ENCODE measurements around the gene BEAN1.

Gene BEAN1, protein sequence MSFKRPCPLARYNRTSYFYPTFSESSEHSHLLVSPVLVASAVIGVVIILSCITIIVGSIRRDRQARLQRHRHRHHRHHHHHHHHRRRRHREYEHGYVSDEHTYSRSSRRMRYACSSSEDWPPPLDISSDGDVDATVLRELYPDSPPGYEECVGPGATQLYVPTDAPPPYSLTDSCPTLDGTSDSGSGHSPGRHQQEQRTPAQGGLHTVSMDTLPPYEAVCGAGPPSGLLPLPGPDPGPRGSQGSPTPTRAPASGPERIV

GRCh38 chr16:66427036-66427860 is at the start of gene BEAN1:
Gene BEAN1, plus strand, starts transcription at chr16:66427295. Its CDS starts 10,382 bp downstream, at chr16:66437677.
- no peak for DNase-seq

DNA sequence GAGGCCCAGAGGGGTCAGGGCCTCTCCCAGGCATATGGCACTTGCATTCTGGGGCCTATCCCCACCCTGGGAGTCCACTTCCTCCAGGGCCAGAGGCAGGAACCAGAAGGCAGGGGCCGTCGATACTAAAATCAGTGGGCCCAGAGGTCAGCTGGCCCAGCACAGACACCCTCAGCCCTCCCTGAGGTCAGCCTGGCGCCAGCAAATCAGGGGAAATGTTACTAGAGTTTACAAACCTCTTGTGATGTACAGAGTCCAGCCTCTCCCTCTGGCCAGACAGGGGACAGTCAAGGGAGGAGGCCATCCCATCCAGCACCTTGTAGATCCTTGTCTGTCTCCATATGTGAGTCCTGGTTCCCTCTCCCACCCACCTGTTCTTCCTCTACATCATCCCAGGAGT is 49.8 kb upstream of the BEAN1 start:
- DNase-seq = no peak

GRCh38 chr16:66378741-66379570 is 48.1 kb upstream of the BEAN1 start:
- DNase-seq = no peak

- DNase-seq = no peak
Measured at GRCh38 chr16:66379571-66379941, 47.5 kb upstream of the BEAN1 start.

- DNase-seq = no peak
Measured at GRCh38 chr16:66380421-66380820, 46.7 kb upstream of the BEAN1 start.

DNA sequence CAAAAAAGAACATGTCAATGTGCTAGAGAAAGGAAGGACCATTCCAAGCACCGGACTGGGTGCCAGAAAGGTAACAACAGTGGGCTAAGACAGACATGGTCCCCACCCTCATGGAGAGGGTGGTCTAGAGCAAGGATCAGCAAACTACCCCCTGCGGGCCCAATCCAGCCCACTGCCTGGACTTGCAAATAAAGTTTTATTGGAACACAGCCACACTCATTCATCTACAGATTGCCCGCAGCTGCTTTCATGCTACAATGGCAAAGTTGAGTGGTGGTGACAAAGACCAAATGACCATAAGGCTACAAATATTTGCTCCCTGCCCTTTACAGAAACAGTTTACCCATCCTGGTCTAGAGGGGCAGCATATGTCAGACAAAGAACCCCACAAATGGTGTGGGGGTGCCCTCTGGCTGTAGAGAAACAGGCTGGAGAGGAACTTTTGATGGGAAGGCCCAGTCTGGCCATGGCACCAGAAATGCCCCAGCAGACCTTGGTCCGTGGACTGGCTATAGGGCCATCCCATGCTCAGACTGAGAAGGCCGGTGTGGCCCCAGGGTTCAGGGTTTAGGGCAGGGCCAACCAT is 45.4 kb upstream of the BEAN1 start:
- no peak for DNase-seq

DNA sequence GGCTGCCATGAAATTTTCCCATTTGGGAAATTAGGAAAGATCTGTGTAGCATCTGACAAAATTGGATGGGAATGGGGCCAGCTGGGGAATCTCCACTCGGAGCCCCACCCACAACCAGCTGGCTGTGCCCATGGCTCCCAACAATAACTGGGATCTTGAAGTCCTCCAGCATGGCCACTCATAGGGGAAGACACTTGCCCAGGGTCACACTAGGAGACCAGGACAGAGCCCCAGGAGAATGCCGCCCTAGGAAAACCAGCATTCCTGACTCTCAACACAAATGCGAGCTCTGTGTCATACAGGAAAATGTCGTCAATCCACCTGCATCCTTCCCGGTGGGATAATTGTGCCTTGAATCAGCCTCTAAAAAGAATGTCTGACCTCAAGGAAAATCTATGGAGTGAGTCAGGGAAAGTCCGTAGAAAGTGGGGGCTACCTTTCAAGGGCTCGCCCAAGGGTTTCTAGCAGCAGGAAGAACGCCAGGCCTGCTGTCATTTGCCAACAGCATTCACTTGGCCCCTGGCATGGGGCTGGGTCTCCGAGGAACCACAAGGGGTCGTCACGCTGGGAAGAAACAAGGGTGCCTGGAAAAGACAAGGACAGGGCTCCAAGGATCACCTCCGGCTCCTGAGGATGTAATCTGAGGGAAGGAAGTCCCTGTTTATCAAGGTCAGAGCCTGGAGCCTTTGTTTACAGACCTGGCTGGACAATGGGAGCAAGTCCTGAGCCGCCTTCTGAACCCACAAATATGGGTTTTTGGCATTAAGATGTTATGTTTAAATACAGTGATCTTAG is 44.7 kb upstream of the BEAN1 start:
- no peak for DNase-seq

GRCh38 chr16:66382966-66383299 is 44.2 kb upstream of the BEAN1 start:
- no peak for DNase-seq

DNA sequence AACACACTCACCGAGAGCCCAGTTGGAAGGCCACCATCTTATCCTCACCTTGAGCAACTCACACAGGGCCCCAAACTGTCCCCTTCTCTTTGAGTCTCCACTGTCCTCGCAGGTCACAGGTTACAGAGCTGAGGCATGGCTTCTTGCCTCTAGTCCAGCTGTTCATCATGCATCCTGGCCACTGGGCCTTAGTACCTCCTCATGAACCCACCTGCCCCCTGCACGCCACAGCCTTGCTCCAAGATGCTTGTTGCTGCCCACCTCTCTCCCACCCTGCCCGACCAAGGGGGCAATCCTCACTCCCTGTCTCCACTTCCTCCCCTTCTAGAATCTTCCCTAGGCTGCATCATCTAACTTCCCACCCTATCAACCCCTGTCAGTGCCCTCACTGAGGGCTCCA is 43.5 kb upstream of the BEAN1 start:
- no peak for DNase-seq

- DNase-seq = no peak
Measured at GRCh38 chr16:66385415-66385814, 41.7 kb upstream of the BEAN1 start.

DNA sequence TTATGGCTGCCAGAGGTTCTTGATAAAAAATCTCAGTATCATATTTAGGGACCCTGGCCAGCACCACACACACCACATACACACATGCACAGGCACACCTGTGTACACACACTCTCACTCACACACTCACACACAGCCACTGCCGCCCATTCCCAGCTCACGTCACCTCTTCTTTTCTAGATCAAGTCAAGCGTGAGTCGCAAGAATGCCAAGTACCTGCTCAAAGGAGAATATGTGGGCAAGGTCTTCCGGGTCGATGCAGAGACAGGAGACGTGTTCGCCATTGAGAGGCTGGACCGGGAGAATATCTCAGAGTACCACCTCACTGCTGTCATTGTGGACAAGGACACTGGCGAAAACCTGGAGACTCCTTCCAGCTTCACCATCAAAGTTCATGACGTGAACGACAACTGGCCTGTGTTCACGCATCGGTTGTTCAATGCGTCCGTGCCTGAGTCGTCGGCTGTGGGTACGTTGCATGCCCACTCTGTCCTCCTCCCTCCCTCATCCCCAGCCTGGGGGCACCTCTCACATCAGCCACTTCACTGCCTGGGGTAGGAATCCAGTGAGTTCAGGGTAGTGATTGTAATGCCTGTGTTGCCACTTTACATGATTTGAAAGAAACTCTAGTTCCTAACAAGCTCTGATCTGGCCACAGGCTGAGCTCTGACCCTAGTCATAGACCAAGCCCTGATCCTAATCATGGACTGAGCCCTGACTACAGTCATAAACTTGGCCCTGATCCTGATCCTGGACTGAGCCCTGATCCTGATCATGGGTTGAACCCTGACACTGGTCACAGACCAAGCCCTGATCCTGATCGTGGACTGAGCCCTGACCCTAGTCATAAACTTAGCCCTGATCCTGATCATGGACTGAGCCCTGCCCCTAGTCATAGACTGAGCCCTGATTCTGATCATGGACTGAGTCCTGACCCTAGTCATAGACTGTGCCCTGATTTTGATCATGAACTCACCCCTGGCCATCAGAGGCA is 40.2 kb upstream of the BEAN1 start:
- no peak for DNase-seq

GRCh38 chr16:66387817-66388332 is 39.2 kb upstream of the BEAN1 start:
- DNase-seq = no peak

GRCh38 chr16:66388350-66389139 is 38.5 kb upstream of the BEAN1 start:
- no peak for DNase-seq

- no peak for DNase-seq
Measured at GRCh38 chr16:66389256-66390176, 37.6 kb upstream of the BEAN1 start.

DNA sequence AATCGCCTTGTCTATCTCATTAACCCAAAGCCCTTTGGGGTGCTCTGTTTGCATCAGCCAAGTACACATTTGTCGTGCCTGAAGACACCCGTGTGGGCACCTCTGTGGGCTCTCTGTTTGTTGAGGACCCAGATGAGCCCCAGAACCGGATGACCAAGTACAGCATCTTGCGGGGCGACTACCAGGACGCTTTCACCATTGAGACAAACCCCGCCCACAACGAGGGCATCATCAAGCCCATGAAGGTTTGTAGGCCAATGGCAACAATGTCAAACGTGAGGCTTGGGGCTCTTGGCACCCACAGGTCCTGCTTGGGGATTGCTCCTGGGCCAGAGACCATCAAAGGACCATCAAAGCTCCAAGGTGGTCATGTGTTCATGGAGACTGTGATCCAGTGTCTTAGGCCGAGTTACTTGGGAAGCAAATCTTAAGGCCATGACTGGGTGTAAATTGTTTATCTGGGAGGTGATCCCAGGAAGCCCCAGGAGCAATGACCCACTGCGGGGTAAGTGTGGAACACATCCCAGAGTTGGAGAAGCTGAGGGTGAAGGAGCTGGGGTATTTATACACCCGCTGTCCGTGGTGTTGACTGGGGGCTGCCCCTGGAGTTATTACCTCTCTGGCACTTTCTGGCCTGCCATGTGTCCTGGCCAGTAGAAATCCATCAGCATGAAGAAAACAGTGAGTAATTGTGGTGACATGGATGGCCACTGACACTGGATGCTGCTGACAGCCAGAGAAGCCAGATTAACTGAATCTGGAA is 36.6 kb upstream of the BEAN1 start:
- no peak for DNase-seq

GRCh38 chr16:66391726-66392670 is 35.1 kb upstream of the BEAN1 start:
- no peak for DNase-seq
